HepG2 (cell line): ENCODE results near the gene HOXD3. TPM values are rescaled to one million over a fixed set of nuclear protein-coding genes. Genes with fewer than 3 reads are reported as not detected.
A peak's percentile ranks its signal among the peaks of the same experiment; 100 is the strongest.

ENCODE experiments used
- BATF2 ChIP-seq: sonication (generic); formaldehyde crosslinking; IDR thresholded peaks from 2 replicates; pipeline ENCODE4 v1.8.0; 2022; ENCODE audit warnings: mild to moderate bottlenecking, missing genetic modification reagents, moderate library complexity
- CEBPB ChIP-seq: IDR thresholded peaks from 2 replicates; pipeline ENCODE4 v1.6.1; 2011; ENCODE audit warnings: low read depth, low read length, improper control_type of control experiment, borderline replicate concordance
- CERS6 ChIP-seq: sonication (generic); formaldehyde crosslinking; IDR thresholded peaks from 2 replicates; pipeline ENCODE4 v1.5.0; 2020; ENCODE audit warnings: missing genetic modification reagents
- FOSL1 ChIP-seq: sonication (generic); formaldehyde crosslinking; IDR thresholded peaks from 2 replicates; pipeline ENCODE4 v1.9.0; 2021; ENCODE audit warnings: missing genetic modification reagents, borderline replicate concordance
- GZF1 ChIP-seq: sonication (generic); formaldehyde crosslinking; IDR thresholded peaks from 2 replicates; pipeline ENCODE4 v1.5.1; 2020; ENCODE audit warnings: mild to moderate bottlenecking, missing genetic modification reagents
- KLF11 ChIP-seq: IDR thresholded peaks from 2 replicates; pipeline ENCODE4 v1.6.1; 2016; ENCODE audit warnings: missing compliant biosample characterization
- MTF1 ChIP-seq: sonication (generic); formaldehyde crosslinking; IDR thresholded peaks from 2 replicates; pipeline ENCODE4 v1.5.0; 2020; ENCODE audit warnings: missing genetic modification reagents
- REPIN1 ChIP-seq: sonication (generic); formaldehyde crosslinking; IDR thresholded peaks from 2 replicates; pipeline ENCODE4 v1.8.0; 2022; ENCODE audit warnings: missing genetic modification reagents, low read depth, mild to moderate bottlenecking, borderline replicate concordance
- SYNCRIP ChIP-seq: fragments of 200-400 bp; formaldehyde crosslinking; IDR thresholded peaks from 2 replicates; pipeline ENCODE4 v1.6.1; 2018; ENCODE audit warnings: mild to moderate bottlenecking, low read depth, low read length; ENCODE audit not compliant: insufficient read depth
- TBL1XR1 ChIP-seq: fragments of 150-350 bp; IDR thresholded peaks from 2 replicates; pipeline ENCODE4 v1.6.1; 2014; ENCODE audit warnings: borderline replicate concordance, low read length; ENCODE audit not compliant: partially characterized antibody
- ZNF124 ChIP-seq: sonication (generic); formaldehyde crosslinking; IDR thresholded peaks from 2 replicates; pipeline ENCODE4 v1.4.0; 2020; ENCODE audit warnings: missing genetic modification reagents
- ZNF33A ChIP-seq: sonication (generic); formaldehyde crosslinking; IDR thresholded peaks from 2 replicates; pipeline ENCODE4 v1.5.1; 2020; ENCODE audit warnings: missing genetic modification reagents, mild to moderate bottlenecking, moderate library complexity, borderline replicate concordance
- ZNF460 ChIP-seq: sonication (generic); formaldehyde crosslinking; IDR thresholded peaks from 2 replicates; pipeline ENCODE4 v1.5.1; 2020; ENCODE audit warnings: missing genetic modification reagents, mild to moderate bottlenecking, borderline replicate concordance
- ZNF484 ChIP-seq: sonication (generic); formaldehyde crosslinking; IDR thresholded peaks from 2 replicates; pipeline ENCODE4 v1.5.1; 2020; ENCODE audit warnings: mild to moderate bottlenecking, low read depth, missing genetic modification reagents, borderline replicate concordance
- ZNF570 ChIP-seq: sonication (generic); formaldehyde crosslinking; IDR thresholded peaks from 2 replicates; pipeline ENCODE4 v1.4.0; 2020; ENCODE audit warnings: mild to moderate bottlenecking, missing genetic modification reagents, borderline replicate concordance
- polyA plus RNA-seq, 8 experiments: library from polyadenylated mRNA; depleted of rRNA in 3 of 8; stranded (reverse) in 7 of 8; unstranded in 1 of 8; fragments of >200 nt; fragmentation: Illumina TruSeq in 4 of 8; extraction: Trizol in 4 of 8; gene quantifications; 2 replicates each; pipeline versions ENCODE4 v1.2.1 to v1.2.3, GENCODE V29; 2011 to 2016; ENCODE audit warnings: low read depth in 4 of 8, missing spikeins in 1 of 8, mixed read lengths in 1 of 8; ENCODE audit not compliant: insufficient read depth in 1 of 8
- total RNA-seq, 5 experiments: library from RNA; depleted of rRNA; stranded (reverse); fragments of >200 nt; fragmentation: Illumina TruSeq; extraction: Trizol; gene quantifications; 2 replicates each; pipeline ENCODE4 v1.2.3, GENCODE V29; 2016; ENCODE audit warnings: low read depth in 1 of 5
- TF ChIP-seq, protein P1 (sequence below): sonication (generic); formaldehyde crosslinking; IDR thresholded peaks from 2 replicates; pipeline ENCODE4 v1.4.0; 2020; ENCODE audit warnings: missing genetic modification reagents
- TF ChIP-seq, protein P2 (sequence below): sonication (generic); formaldehyde crosslinking; IDR thresholded peaks from 2 replicates; pipeline ENCODE4 v1.5.0; 2020; ENCODE audit warnings: mild to moderate bottlenecking, missing genetic modification reagents
- TF ChIP-seq, protein P3 (sequence below): sonication (generic); formaldehyde crosslinking; IDR thresholded peaks from 2 replicates; pipeline ENCODE4 v1.5.1; 2020; ENCODE audit warnings: mild to moderate bottlenecking, missing genetic modification reagents, borderline replicate concordance

Gene HOXD3
- total and polyA plus RNA-seq, 2 of the 13 experiments (the other 11 are each of a cell fraction or from before 2014, with no cell fraction given), result 0.05 to 0.09 TPM

- TF ChIP-seq, protein P1, sequence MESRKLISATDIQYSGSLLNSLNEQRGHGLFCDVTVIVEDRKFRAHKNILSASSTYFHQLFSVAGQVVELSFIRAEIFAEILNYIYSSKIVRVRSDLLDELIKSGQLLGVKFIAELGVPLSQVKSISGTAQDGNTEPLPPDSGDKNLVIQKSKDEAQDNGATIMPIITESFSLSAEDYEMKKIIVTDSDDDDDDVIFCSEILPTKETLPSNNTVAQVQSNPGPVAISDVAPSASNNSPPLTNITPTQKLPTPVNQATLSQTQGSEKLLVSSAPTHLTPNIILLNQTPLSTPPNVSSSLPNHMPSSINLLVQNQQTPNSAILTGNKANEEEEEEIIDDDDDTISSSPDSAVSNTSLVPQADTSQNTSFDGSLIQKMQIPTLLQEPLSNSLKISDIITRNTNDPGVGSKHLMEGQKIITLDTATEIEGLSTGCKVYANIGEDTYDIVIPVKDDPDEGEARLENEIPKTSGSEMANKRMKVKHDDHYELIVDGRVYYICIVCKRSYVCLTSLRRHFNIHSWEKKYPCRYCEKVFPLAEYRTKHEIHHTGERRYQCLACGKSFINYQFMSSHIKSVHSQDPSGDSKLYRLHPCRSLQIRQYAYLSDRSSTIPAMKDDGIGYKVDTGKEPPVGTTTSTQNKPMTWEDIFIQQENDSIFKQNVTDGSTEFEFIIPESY (CRISPR knock-in tag), result no peak
- TF ChIP-seq CERS6 (CRISPR knock-in tag), result no peak
- no peak for TF ChIP-seq ZNF460
- TF ChIP-seq ZNF124, result peak; percentile 19
- no peak for TF ChIP-seq REPIN1 (CRISPR knock-in tag)
- TF ChIP-seq GZF1 (CRISPR knock-in tag), result 0 out of 2 replicates have a peak, but pooled peaks have one; percentile 9
- TF ChIP-seq, protein P2, sequence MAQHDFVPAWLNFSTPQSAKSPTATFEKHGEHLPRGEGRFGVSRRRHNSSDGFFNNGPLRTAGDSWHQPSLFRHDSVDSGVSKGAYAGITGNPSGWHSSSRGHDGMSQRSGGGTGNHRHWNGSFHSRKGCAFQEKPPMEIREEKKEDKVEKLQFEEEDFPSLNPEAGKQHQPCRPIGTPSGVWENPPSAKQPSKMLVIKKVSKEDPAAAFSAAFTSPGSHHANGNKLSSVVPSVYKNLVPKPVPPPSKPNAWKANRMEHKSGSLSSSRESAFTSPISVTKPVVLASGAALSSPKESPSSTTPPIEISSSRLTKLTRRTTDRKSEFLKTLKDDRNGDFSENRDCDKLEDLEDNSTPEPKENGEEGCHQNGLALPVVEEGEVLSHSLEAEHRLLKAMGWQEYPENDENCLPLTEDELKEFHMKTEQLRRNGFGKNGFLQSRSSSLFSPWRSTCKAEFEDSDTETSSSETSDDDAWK (CRISPR knock-in tag), result no peak
- no peak for TF ChIP-seq MTF1 (CRISPR knock-in tag)
- no peak for TF ChIP-seq CEBPB
- TF ChIP-seq BATF2 (CRISPR knock-in tag), result no peak
- no peak for TF ChIP-seq KLF11
- TF ChIP-seq ZNF33A (CRISPR knock-in tag), result no peak
- TF ChIP-seq ZNF570 (CRISPR knock-in tag), result no peak
- no peak for TF ChIP-seq SYNCRIP
- TF ChIP-seq, protein P3, sequence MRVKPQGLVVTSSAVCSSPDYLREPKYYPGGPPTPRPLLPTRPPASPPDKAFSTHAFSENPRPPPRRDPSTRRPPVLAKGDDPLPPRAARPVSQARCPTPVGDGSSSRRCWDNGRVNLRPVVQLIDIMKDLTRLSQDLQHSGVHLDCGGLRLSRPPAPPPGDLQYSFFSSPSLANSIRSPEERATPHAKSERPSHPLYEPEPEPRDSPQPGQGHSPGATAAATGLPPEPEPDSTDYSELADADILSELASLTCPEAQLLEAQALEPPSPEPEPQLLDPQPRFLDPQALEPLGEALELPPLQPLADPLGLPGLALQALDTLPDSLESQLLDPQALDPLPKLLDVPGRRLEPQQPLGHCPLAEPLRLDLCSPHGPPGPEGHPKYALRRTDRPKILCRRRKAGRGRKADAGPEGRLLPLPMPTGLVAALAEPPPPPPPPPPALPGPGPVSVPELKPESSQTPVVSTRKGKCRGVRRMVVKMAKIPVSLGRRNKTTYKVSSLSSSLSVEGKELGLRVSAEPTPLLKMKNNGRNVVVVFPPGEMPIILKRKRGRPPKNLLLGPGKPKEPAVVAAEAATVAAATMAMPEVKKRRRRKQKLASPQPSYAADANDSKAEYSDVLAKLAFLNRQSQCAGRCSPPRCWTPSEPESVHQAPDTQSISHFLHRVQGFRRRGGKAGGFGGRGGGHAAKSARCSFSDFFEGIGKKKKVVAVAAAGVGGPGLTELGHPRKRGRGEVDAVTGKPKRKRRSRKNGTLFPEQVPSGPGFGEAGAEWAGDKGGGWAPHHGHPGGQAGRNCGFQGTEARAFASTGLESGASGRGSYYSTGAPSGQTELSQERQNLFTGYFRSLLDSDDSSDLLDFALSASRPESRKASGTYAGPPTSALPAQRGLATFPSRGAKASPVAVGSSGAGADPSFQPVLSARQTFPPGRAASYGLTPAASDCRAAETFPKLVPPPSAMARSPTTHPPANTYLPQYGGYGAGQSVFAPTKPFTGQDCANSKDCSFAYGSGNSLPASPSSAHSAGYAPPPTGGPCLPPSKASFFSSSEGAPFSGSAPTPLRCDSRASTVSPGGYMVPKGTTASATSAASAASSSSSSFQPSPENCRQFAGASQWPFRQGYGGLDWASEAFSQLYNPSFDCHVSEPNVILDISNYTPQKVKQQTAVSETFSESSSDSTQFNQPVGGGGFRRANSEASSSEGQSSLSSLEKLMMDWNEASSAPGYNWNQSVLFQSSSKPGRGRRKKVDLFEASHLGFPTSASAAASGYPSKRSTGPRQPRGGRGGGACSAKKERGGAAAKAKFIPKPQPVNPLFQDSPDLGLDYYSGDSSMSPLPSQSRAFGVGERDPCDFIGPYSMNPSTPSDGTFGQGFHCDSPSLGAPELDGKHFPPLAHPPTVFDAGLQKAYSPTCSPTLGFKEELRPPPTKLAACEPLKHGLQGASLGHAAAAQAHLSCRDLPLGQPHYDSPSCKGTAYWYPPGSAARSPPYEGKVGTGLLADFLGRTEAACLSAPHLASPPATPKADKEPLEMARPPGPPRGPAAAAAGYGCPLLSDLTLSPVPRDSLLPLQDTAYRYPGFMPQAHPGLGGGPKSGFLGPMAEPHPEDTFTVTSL (CRISPR knock-in tag), result no peak
- no peak for TF ChIP-seq TBL1XR1
- no peak; the same call in 1 of the 2 replicates for TF ChIP-seq ZNF484 (CRISPR knock-in tag)
- TF ChIP-seq FOSL1, result no peak
Measured at GRCh38 chr2:176187899-176188773, 31.0 kb downstream of the HOXD3 start, which contains the start of gene HOXD1 (continued).
